DMS 273 (cell line): ENCODE data around the gene AMIGO3.
"Not testable (repeated sequence)": the region's sequence is repeated elsewhere in the genome, so short reads cannot be mapped to it uniquely, and the experiment has no call there.

ENCODE experiments used
- DNase-seq: peaks from one replicate; lab custom pipeline; 2025; ENCODE audit not compliant: unreplicated experiment; lab: John Stamatoyannopoulos, UW

Gene AMIGO3

DNA sequence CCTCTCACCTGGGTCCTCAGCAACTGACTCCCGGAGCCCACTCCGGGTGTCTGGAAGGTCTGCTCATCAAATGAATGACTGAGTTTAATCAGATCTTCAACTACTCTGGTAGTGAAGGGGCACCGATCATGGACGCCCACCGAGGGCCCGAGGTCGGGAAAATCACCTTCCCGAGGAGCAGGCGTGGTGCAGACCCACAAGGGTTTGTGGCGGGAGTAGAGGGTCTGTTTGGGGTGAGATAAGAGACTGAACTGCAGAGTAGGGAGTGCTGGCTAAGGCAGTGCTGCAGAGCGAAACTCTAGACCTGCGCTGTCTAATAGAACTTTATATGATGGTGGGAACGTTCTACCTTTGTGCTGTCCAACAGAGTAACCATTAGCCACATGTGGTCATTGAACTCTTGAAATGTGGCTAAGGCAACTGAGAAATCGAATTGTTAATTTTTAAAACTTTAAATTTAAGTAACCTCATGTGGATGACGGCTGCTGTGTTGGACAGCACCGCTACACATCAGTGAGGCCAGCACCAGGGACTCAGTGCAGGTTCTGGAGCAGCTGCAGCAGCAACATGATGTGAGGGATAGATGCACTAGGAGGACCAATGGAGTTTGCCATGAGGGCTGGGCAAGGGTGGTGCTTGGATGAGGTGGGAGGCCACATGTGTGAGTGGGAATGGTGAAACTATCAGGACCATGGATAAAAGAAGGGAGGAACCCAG lies 29.4 kb downstream of the AMIGO3 start:
- DNase-seq, result not testable (repeated sequence)

DNA sequence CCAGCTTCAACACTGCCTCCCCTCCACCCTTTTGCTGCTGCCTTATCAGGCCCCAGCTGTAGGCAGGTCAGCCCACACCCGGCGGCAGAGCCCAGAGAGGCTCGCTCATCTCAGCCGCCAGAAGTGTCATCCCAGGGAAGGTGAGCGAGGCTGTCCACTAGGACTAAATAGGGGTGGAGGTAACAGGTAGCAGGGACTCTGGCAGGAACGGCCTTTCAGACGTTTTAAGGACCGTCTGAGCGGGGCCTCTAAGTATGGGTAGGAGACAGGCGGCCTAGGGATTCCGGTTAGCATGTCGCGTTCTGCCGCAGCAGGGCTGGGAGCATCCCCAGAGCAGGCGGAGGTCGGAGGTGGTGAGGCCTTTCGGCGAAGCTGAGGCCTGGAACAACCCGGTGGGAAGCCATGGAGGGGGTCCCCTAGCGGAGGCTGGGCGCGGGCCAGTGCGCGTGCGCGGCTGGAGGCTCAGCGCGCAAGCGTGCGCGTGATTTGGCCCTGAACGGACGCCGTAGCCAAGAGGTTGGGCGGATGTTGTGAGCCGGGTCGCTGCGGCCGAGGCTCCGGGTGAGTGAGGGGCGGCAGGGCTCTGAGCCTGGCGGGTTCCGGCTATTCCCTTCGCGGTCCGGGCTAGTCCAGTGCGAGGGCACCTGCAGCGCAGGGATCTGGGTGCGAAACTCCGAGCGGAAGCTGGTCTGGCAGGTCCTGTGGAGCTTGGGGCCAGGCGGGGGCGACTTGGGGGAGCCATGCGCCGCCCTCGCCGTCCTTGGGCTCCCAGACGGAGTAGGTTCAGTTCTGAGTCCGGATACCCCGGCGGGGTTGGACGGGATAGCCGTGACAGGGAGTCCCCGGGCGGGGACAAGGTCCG lies 30.2 kb downstream of the AMIGO3 start, which contains the start of the genes MST1 and RNF123:
Gene MST1, minus strand, starts transcription at position 429 of the 862 bp plus-strand sequence. CDS start 783 bp downstream, outside the sequence.
Gene RNF123, plus strand, starts transcription at position 512 of the 862 bp plus-strand sequence. CDS start 1,609 bp downstream, outside the sequence.
- DNase-seq, result no peak

DNA sequence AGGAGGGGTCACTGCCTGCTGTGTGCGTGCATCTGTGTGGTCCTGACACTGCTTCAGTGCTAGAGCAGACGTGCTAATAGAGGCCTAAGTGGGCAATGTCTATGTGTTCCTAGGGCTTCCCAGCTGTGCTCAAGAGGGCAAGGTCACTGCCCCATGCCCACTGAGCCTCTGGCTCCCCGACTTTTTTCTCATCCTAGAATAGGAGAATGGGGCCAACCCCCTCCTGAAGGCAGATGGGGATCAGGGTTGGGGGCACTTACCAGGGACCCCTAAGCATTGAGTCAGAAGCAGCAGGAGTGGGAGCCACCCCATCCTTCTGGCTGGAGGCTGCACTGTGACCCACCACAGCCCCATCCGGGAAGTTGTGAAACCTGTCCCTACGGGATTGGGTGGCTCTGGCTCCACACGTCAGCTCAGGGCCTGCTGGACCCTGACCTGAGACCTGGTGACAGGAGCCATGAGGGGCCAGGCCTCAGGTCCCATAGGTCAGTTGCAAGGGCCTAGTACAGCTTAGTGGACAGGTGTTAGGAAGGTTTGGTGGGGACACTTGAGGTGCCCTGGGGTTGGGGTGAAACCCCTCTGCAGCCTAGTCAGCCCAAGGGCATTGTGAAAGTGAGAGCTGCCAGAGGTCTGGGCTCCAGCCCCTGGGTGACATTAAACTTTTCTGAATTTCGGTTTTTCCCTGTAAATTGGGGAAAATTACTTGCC lies 31.0 kb downstream of the AMIGO3 start:
- DNase-seq, result not testable (repeated sequence)

DNA sequence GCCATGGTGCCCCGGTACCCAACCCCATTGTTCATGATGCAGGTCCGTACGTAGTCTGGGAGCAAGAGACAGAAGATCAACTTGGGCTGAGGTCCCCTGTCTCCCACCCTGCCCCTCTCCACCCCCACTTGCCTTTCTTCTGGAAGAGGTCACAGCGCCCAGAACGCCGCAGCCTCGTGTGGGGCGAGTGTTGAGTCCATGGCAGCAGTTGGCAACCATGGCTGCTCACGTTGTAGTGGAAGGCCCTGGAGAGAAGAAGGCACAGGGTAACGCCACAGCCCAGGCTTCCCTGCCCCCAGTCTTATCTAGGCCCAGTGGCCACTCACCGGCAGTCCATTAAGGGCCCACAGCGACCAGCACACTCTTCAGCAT lies 32.1 kb downstream of the AMIGO3 start:
- DNase-seq, result not testable (repeated sequence)

DNA sequence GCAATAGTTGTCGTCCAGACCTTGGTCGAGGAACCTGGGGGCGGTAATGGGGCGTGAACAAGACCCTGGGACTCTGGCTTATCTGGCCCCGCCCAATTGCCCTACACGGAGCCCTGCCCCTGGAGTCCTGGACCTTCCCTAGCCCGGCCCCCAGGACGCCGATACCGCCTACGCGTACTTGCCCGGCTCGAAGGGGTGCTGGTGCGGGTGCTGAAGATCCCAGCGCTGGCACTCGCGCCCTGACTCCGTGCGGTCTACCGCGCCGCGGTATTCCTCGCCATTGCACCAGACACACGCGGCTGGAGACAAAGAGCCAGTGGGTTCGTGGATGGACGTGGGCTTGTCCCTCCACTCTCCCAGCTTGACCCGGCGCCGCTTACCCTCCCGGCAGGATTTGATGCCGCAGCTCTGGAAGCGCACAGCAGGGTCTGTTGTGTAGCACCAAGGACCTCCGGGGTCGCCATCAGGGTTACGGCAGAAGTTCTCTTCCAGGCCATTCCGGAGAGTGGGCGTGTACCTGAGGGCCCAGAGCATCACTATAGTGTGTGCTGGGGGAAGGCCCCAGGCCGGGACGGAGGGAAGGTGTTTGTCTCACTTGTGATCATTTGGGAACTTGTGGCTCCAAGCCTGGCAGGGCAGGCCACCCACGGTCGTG lies 32.6 kb downstream of the AMIGO3 start:
- DNase-seq, result not testable (repeated sequence)

DNA sequence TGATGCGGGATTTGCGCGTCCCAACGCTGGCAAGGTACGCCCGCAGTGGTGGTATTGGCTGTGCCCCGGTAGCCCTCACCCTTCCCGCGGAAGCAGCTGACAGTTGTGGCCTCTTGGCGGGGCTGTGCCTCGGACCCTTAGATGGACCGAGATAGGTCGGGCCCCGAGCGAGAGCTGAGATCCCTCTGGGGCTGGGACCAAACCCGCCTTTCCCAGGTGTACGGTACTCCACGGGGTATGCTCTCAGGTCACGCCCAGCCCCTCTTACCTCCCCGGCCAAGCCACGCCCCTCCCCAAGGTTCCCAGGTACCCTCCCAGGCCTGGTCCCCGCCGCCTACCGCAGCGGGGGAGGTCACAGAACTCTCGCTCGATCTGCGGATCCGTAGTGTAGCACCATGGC lies 33.1 kb downstream of the AMIGO3 start:
- DNase-seq, result not testable (repeated sequence)

DNA sequence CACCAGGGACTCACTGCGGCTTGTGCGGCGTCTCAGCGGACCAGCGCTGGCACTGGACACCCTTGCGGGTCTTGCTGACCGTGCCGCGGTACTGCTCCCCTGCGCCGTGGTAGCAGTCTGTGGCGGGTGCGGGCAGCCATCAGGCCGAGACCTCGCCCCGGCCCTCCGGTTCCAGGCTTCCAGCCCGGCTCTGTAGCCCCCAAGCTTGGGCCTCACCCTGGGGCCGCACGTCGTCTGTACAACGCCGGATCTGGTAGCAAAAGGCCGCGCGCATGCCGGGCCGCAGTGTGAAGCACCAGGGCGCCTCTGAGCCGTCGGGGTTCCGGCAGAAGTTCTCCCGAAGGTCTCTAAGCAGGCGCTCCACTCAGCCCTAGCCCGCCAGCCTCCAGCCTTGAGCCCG lies 33.6 kb downstream of the AMIGO3 start:
- DNase-seq, result not testable (repeated sequence)

DNA sequence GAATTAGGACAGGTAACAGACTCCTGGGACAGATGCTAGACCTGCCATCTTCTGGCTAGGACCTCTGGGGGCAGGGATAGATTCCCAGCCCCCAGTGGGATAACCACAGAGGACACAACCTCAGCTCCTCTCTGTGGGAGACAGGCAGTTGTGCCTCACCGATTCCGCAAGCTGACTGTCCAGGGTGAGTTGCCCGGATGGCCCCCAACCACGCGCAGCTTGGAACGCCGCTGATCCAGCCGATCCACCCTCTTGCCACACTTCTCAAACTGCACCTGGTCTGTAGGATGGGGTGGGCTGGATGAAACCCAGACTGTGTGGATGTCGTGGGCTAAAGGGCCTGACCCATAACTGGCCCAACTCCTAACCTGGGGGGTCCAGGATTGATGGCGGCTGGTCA lies 34.4 kb downstream of the AMIGO3 start:
- DNase-seq, result not testable (repeated sequence)

DNA sequence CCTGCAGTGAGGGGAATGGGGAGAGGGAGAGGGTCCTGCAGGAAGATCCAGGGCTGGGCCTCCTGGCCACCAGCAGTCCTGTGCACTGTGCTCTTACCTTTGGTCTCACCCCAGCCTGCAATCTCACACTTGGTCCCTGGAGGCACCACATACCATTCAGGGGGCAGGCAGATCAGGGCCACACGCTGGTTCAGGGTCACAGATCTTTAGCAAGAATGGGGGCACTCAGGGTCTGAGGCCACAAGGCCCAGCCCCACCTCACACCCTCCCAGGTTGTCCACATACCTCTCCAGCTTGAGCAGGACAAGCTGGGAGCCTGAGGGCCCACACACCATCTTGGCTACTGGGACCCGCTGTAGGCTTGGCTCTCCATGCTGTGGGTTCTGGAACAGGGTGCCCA lies 35.0 kb downstream of the AMIGO3 start:
- not testable (repeated sequence) for DNase-seq

DNA sequence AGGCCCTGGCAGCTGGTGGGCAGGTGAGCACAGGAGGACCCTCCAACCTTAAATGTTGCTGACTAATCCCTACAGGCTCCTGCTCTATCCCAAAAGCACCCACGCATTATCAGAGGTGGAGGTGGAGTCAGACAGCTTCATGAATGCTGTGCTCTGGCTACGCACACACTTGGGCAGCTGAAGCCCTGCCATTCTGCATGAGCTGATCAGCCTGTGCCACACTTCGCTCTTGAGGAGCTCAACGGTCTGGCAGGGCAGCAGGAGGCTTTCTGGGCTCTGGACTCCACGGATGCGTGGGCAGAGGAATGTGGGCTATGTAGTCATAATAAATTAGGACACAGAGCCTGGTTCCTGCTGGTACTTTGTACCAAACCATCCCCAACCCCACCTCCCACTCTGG lies 36.3 kb downstream of the AMIGO3 start:
- no peak for DNase-seq

DNA sequence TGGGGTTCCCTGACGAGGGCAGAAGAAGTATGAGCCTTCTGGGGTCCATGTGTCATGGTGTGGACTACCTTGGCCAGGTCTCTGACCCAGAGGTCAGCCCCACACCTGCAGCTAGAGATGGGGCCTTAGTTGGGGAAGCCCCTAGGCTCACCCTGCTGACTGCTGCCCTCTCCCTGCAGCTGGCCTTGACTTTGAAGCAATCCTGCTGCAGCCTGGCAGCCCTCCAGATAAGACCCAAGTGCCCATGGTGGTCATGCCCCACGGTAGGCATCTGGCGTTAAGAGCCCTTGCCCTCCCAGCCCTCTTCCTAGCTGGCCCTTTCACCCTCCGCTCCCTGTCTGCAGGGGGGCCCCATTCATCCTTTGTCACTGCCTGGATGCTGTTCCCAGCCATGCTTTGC lies 37.9 kb downstream of the AMIGO3 start:
- DNase-seq, result no peak

DNA sequence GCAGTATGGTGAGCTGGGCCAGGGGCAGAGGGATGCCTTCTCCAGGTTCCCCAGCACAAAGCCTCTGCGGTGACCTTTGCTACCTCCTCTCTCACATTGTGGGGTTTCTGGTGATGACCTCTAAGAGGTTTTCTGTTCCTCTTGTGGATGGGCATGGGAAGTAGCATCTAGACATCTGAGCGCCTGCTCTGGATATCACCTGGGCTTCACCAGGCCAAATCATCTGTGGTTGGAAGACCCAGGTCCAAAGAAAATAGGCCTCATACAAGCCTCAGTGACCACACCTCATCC lies 38.3 kb downstream of the AMIGO3 start:
- DNase-seq, result no peak

DNA sequence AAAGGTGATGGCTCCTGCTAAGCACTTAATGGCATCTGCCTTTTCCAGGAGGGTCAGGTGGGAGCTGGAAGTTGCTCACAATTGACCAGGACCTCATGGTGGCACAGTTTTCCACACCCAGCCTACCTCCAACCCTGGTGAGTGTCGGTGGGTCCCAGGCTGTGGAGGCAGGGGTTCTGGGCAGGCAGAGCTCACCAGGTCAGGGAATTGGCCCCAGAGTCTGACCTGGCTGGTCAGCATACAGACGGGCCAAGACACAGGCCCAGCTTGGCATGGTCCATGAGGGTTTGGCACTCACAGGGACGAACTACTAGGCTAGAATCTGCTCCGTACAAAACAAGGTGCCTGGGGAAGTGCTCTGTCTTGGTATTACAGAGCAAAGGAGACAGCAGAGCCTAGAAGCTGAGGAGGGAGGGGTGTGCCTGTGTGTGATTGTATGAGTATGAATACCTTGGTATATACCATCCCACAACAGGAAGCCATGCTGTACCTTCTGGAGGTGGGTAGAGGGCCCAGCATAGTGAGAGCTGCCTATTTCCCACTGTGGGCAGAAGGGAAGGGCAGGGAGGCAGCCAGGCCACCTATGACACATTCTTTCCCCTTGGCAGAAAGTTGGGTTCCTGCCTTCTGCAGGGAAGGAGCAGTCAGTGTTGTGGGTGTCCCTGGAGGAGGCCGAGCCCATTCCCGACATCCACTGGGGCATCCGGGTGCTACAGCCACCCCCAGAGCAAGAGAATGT lies 38.8 kb downstream of the AMIGO3 start:
- DNase-seq, result no peak

DNA sequence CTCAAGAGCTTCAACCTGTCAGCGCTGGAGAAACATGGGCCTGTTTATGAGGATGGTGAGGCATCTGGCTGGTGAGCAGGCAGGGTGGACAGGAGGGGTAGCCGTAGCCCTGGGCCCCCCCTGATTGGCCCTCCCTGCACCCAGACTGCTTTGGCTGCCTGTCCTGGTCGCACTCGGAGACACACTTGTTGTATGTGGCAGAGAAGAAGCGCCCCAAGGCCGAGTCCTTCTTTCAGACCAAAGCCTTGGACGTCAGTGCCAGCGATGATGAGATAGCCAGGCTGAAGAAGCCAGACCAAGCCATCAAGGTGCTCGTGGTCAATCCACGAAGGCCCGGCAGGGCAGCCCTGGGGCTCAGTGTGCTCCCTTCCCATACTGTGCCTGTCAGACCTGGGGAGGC lies 43.6 kb downstream of the AMIGO3 start:
- no peak for DNase-seq

DNA sequence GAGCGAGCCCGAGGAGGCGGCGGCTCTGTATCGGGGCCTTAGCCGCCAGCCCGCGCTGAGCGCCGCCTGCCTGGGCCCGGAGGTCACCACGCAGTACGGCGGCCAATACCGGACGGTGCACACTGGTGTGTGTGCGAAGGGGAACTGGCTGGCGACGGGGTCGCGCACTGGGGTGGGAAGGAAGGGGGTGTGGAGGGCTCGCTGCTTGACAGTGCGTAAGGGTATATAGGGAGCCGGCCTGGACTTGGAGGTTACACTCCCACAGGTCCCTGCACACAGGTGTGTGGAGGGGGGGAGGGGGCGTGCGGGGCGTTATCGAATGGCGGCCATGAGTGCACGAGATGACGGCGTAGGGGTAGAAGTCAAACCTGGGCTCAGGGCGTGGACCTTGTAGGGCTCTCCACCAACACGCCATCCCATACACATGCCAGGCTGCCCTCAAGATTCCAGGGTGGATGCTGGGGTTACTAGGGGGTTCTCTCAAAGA lies 44.9 kb downstream of the AMIGO3 start:
- DNase-seq, result no peak

DNA sequence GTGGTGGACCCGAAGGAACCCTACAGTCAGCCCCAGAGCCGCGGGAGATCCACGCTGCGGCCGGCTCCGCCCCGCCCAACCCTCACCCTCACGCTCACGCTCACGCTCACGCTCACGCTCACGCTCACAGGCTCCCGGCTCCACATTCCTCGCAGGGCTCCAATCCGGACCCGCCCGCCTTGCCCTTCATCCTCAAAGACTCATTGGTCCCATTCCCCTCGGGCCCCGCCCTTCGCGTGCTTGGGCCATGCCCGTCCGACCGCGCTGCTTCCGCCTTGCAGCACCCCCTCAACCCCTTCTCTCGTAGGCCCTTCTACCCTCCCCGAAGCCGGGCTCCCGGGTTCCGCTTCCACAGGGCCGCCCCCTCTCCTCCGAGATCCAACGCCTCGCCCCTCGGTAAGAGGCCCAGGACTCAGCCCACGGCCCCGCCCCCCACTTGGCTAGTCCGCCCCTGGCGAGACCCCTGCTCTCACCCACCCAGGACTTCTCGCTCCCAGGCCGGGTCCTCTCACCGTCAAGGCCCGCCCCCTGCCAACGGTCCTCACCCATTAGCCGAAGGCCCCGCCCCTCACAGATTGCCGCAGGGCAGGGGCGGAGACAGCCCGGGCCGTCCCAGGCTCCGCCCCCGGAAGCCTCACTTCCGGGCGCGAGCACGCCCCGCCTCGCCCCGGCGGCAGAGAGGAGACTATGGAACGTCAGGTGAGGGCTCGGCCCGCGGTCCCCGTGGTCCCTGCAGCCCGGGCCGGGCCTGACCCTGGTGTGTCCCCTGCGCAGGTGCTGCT lies 45.6 kb downstream of the AMIGO3 start, which contains the start of gene APEH:
Gene APEH, plus strand, starts transcription at position 637 of the 782 bp plus-strand sequence. Its CDS starts 51 bp downstream, at position 688.
- DNase-seq, result no peak

DNA sequence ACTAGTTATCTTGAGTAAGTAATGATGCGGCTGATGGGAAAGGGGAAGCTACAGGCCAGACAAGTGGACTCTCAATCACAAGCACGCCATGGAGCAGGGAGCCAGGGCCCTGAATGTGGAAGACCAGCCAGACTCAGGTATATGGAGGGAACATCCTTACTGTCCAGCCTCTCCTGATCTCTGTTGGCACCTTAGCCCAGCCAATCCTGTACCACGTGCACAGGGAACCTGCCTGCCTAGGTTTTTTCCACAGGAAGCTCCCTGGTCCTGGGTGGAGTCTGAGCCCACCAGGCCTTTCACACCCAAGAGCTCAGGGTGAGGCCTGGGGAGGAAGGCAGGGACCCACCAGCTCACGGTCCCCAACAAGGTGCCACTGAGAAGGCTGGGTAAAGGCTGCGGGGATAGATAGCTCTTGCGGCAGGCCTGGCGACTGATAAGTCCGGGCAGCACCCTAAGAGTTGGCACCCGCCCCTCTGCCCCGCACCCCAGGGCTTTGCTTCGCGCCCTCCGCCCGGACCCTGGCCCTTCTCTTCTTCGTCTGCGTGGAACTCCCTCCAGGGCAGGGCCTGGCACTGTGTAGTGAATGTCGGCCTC lies 46.3 kb downstream of the AMIGO3 start:
- no peak for DNase-seq

DNA sequence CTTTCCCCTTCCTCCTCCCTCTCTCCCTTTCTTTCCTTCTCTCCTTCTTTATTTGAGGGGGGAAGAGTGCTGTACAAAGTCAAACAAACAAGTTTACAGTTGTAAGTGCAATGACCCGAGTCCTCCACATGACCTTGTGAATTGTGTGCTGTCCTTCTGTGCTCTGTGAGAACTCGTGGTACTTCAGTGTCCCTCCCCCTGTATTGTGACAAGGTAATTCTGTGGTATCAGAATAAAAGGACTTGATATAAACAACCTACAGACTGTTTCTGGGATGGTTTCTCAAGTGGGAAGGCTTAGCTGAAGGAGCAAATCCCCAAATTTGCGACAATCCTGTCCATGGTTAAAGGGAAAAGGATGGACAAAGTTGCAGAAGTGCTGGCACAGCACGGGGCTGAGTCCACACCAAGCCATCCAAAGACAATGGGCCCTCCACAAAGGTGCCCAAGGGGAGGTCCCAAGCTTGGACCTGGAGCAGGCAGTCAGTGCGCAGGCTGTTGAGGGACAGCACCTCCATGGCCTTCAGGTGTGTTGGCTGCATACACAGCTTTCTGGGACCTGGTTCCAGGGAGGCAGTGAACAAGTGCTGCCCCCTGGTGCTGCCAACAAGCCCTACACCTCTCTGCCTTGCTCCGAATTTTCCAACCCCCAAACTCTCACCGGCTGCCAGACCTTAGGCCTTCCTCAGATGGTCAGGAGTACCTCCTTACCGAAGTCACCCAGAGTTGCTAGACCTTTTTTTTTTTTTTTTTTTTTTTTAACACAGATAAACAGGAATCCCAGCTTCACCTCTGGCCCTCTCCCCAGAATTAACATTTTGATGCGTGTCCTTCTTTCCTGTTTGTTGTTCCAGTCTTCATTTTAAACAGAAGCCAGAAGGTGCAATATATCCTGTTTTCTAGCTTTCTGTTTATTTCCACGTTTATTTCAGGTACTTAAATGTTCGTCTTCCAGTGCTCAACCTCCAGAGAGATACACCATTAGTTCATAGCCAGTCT lies 47.9 kb downstream of the AMIGO3 start:
- no peak for DNase-seq
